Thoracic aorta (tissue), 2 donors: Measurements from ENCODE around the gene HYDIN. TPM values are rescaled to one million over a fixed set of nuclear protein-coding genes. Genes with fewer than 3 reads are reported as not detected.
"Not testable (repeated sequence)": the region's sequence is repeated elsewhere in the genome, so short reads cannot be mapped to it uniquely, and the experiment has no call there.

Source experiments
- ATAC-seq: fragments of 150-250 bp; one replicate; pipeline ENCODE4 v1.8.0; 2017; ENCODE audit warnings: low read depth; ENCODE audit not compliant: insufficient number of reproducible peaks, low FRiP score
- DNase-seq: peaks from one replicate; pipeline ENCODE4 v3.0.0-alpha.2; 2020; ENCODE audit warnings: low spot score
- H3K27ac ChIP-seq, 2 donors: fragments of 200-600 bp; sonication (generic); 1 replicate in 1 of 2; 2 replicates in 1 of 2; pipeline ENCODE4 v1.5.1; 2016; ENCODE audit warnings: mild to moderate bottlenecking in 2 of 2, moderate library complexity in 2 of 2
- H3K27me3 ChIP-seq: fragments of 200-600 bp; sonication (generic); replicated peaks from 2 replicates; pipeline ENCODE4 v1.6.0; 2016; ENCODE audit warnings: mild to moderate bottlenecking; ENCODE audit not compliant: insufficient read depth
- H3K36me3 ChIP-seq: fragments of 200-600 bp; sonication (generic); one replicate; pipeline ENCODE4 v1.5.1; 2016
- H3K4me1 ChIP-seq, 2 donors: fragments of 200-600 bp; sonication (generic); 1 replicate in 1 of 2; 2 replicates in 1 of 2; pipeline versions ENCODE4 v1.5.1 to v1.6.0; 2016; ENCODE audit warnings: low read depth in 2 of 2, mild to moderate bottlenecking in 1 of 2; ENCODE audit not compliant: control insufficient read depth in 1 of 2
- H3K4me3 ChIP-seq: fragments of 200-600 bp; sonication (generic); 2 replicates; pipeline ENCODE4 v1.5.1; 2016; ENCODE audit warnings: mild to moderate bottlenecking
- H3K9me3 ChIP-seq: fragments of 200-600 bp; sonication (generic); 2 replicates; pipeline ENCODE4 v1.5.1; 2016
- total RNA-seq, 2 donors: library from RNA; depleted of rRNA; stranded (reverse); fragments of >200 nt; gene quantifications; one replicate each; pipeline versions ENCODE4 v1.1.0 to v1.2.3, GENCODE V29; 2016

Gene HYDIN
- total RNA-seq, 2 donors from 2014 or later: 4.3 to 5.4 TPM

GRCh38 chr16:71019067-71019682 is 211.3 kb downstream of the HYDIN start:
- not testable (repeated sequence) for H3K4me3 ChIP-seq, H3K4me1 ChIP-seq, H3K9me3 ChIP-seq, H3K27ac ChIP-seq, DNase-seq, H3K27me3 ChIP-seq, ATAC-seq, H3K36me3 ChIP-seq

- H3K27me3 ChIP-seq, DNase-seq, H3K36me3 ChIP-seq, H3K4me1 ChIP-seq, H3K27ac ChIP-seq, H3K4me3 ChIP-seq, H3K9me3 ChIP-seq, ATAC-seq: not testable (repeated sequence)
Observed at GRCh38 chr16:71015419-71015818, 215.1 kb downstream of the HYDIN start.

GRCh38 chr16:71009440-71010223 is 220.9 kb downstream of the HYDIN start:
- ATAC-seq, H3K4me3 ChIP-seq, H3K9me3 ChIP-seq, H3K27me3 ChIP-seq, H3K4me1 ChIP-seq, H3K27ac ChIP-seq, DNase-seq, H3K36me3 ChIP-seq: not testable (repeated sequence)

GRCh38 chr16:71006516-71006915 is 224.0 kb downstream of the HYDIN start:
- not testable (repeated sequence) for H3K27ac ChIP-seq, H3K36me3 ChIP-seq, DNase-seq, H3K4me1 ChIP-seq, H3K27me3 ChIP-seq, ATAC-seq, H3K9me3 ChIP-seq, H3K4me3 ChIP-seq

GRCh38 chr16:70999735-71000134 is 230.8 kb downstream of the HYDIN start:
- not testable (repeated sequence) for H3K27ac ChIP-seq, ATAC-seq, DNase-seq

GRCh38 chr16:70995799-70996198 is 234.7 kb downstream of the HYDIN start:
- H3K27ac ChIP-seq, H3K4me1 ChIP-seq, H3K4me3 ChIP-seq, H3K36me3 ChIP-seq, H3K9me3 ChIP-seq, H3K27me3 ChIP-seq, DNase-seq, ATAC-seq: not testable (repeated sequence)

More at GRCh38 chr16:70999735-71000134, 230.8 kb downstream of the HYDIN start:
- H3K4me1 ChIP-seq, H3K9me3 ChIP-seq, H3K36me3 ChIP-seq, H3K27me3 ChIP-seq, H3K4me3 ChIP-seq: not testable (repeated sequence)

- not testable (repeated sequence) for ATAC-seq, H3K4me1 ChIP-seq, H3K27ac ChIP-seq, H3K27me3 ChIP-seq, H3K36me3 ChIP-seq, H3K4me3 ChIP-seq, H3K9me3 ChIP-seq, DNase-seq
Observed at GRCh38 chr16:70992511-70992910, 238.0 kb downstream of the HYDIN start.

GRCh38 chr16:70987019-70987715 is 243.4 kb downstream of the HYDIN start:
- H3K9me3 ChIP-seq, ATAC-seq, H3K36me3 ChIP-seq, H3K27me3 ChIP-seq, H3K27ac ChIP-seq, DNase-seq, H3K4me1 ChIP-seq, H3K4me3 ChIP-seq: not testable (repeated sequence)

- not testable (repeated sequence) for ATAC-seq, H3K4me1 ChIP-seq, H3K27ac ChIP-seq, H3K27me3 ChIP-seq, H3K4me3 ChIP-seq, DNase-seq, H3K9me3 ChIP-seq, H3K36me3 ChIP-seq
Observed at GRCh38 chr16:70984675-70985074, 245.8 kb downstream of the HYDIN start.

GRCh38 chr16:70968332-70968731 is 262.2 kb downstream of the HYDIN start:
- H3K36me3 ChIP-seq, H3K27ac ChIP-seq, H3K4me3 ChIP-seq, DNase-seq, H3K4me1 ChIP-seq, H3K9me3 ChIP-seq, ATAC-seq, H3K27me3 ChIP-seq: not testable (repeated sequence)

GRCh38 chr16:70960169-70960568 is 270.4 kb downstream of the HYDIN start:
- not testable (repeated sequence) for H3K4me3 ChIP-seq, H3K27ac ChIP-seq, H3K4me1 ChIP-seq, H3K9me3 ChIP-seq, ATAC-seq, DNase-seq, H3K36me3 ChIP-seq, H3K27me3 ChIP-seq

GRCh38 chr16:70954922-70955321 is 275.6 kb downstream of the HYDIN start:
- H3K27ac ChIP-seq, H3K4me3 ChIP-seq, H3K27me3 ChIP-seq, H3K4me1 ChIP-seq, H3K36me3 ChIP-seq, DNase-seq, ATAC-seq, H3K9me3 ChIP-seq: not testable (repeated sequence)
